ENCODE measurements around the gene HEY2.

DNA sequence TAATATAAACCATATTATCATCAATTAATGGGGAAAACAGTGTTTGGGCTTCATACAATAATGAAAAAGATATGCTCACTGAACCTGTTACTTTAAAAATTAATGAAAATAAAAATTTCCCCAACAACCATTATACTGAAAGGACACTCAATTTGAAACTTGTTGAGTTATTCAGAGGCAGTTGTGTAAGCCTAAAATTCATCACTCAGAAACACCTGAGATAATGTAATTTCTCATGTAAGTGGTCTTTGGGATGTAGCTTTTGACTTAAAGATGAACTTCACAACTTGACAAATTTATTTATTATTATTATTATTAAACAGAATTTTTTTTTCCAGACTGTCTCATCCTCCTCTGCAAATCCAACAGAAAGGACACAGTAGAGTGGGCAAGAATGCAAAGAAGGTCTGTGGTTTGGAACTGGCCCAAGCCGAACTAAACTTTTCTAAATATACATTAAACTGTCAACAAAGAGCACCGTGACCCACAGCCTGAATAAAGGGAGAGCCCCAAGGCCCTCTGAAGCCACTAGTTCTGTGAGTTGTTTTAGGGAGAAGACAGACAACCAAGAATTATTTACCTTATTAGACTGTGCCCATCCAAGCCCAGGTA is 32.2 kb upstream of the HEY2 start:
- TF ChIP-seq, protein P1, sequence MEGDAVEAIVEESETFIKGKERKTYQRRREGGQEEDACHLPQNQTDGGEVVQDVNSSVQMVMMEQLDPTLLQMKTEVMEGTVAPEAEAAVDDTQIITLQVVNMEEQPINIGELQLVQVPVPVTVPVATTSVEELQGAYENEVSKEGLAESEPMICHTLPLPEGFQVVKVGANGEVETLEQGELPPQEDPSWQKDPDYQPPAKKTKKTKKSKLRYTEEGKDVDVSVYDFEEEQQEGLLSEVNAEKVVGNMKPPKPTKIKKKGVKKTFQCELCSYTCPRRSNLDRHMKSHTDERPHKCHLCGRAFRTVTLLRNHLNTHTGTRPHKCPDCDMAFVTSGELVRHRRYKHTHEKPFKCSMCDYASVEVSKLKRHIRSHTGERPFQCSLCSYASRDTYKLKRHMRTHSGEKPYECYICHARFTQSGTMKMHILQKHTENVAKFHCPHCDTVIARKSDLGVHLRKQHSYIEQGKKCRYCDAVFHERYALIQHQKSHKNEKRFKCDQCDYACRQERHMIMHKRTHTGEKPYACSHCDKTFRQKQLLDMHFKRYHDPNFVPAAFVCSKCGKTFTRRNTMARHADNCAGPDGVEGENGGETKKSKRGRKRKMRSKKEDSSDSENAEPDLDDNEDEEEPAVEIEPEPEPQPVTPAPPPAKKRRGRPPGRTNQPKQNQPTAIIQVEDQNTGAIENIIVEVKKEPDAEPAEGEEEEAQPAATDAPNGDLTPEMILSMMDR (conservative IDR thresholded peaks at IDR 0.05 in 1 of 2, IDR thresholded peaks at IDR 0.05 in 1 of 2; ENCODE audit: low read depth in 1 of 2, low read length in 2 of 2): no peak
- no peak for TF ChIP-seq EZH2 (IDR thresholded peaks at IDR 0.05; ENCODE audit: low read length, missing control alignments)
